PC-9 (cell line): Measurements from ENCODE around the gene ZNF280A.

ENCODE experiments used
- EZH2 ChIP-seq: fragments of 200-600 bp; sonication (generic); IDR thresholded peaks from 2 replicates; pipeline ENCODE4 v1.8.0; 2017; ENCODE audit warnings: antibody characterized with exemption, low read depth
- TF ChIP-seq, protein P1 (sequence below): fragments of 200-600 bp; sonication (generic); conservative IDR thresholded peaks from 2 replicates; pipeline ENCODE4 v1.6.1; 2017; ENCODE audit warnings: mixed run types, antibody characterized with exemption, mild to moderate bottlenecking, moderate library complexity

- TF ChIP-seq, protein P1, sequence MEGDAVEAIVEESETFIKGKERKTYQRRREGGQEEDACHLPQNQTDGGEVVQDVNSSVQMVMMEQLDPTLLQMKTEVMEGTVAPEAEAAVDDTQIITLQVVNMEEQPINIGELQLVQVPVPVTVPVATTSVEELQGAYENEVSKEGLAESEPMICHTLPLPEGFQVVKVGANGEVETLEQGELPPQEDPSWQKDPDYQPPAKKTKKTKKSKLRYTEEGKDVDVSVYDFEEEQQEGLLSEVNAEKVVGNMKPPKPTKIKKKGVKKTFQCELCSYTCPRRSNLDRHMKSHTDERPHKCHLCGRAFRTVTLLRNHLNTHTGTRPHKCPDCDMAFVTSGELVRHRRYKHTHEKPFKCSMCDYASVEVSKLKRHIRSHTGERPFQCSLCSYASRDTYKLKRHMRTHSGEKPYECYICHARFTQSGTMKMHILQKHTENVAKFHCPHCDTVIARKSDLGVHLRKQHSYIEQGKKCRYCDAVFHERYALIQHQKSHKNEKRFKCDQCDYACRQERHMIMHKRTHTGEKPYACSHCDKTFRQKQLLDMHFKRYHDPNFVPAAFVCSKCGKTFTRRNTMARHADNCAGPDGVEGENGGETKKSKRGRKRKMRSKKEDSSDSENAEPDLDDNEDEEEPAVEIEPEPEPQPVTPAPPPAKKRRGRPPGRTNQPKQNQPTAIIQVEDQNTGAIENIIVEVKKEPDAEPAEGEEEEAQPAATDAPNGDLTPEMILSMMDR = no peak
- TF ChIP-seq EZH2 = no peak
Observed at GRCh38 chr22:22484023-22484422, 36.0 kb downstream of the ZNF280A start.
